Renal cortical epithelial cell (primary cell): ENCODE measurements around the gene CBR4. TPM values are rescaled to one million over a fixed set of nuclear protein-coding genes. Genes with fewer than 3 reads are reported as not detected.
"Not testable (repeated sequence)": the region's sequence is repeated elsewhere in the genome, so short reads cannot be mapped to it uniquely, and the experiment has no call there.

ENCODE experiments used
- DNase-seq: peaks from one replicate; pipeline ENCODE4 v3.0.0-alpha.2; 2011; ENCODE audit warnings: low read depth
- total RNA-seq: library from RNA; depleted of rRNA; stranded (reverse); fragments of >200 nt; gene quantifications from 2 replicates; pipeline ENCODE4 v1.2.3, GENCODE V29; 2014

Gene CBR4
- total RNA-seq, 1 donor from 2014 or later = 17.9 TPM

GRCh38 chr4:168993714-168994510 is 16.1 kb downstream of the CBR4 start:
- DNase-seq = peak; percentile 77

DNA sequence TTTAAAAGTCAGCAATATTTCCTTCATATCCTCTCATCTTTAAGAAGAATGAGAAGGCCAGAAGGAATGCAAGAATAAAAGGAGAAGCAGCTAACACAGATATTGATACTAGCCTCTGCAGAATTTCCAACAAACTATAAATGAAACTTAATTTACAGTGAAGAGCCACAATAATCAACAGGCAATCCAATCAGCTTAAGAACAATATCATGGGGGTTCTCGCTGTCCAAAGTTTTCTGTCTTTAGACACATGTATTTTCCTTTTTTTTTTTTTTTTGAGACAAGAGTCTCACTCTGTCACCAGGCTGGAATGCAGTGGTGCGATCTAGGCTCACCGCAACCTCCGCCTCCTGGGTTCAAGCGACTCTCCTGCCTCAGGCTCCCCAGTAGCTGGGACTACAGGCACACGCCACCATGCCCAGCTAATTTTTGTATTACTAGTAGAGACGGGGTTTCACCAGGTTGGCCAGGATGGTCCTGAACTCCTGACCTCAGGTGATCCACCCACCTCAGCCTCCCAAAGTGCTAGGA is 17.0 kb downstream of the CBR4 start:
- DNase-seq = not testable (repeated sequence)

DNA sequence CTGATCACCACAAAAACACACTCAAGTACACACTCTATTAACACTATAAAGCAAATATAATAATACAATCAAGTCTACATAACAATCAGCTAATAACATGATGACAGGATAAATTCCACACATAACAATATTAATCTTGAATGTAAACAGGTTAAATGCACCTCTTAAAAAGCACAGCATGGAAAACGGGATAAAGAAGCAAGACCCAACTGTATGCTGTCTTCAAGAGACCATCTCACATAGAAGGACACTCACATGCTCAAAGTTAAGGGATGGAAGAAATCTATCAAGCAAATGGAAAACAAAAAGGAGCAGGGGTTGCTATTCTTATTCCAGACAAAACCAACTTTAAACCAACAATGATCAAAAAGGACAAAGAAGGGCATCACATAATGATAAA is 28.1 kb downstream of the CBR4 start:
- no peak for DNase-seq

- no peak for DNase-seq
These were observed 28.6 kb downstream of the CBR4 start for GRCh38 chr4:168981460-168981859.

GRCh38 chr4:168979338-168979737 is 30.7 kb downstream of the CBR4 start:
- no peak for DNase-seq

GRCh38 chr4:168978001-168978700 is 31.9 kb downstream of the CBR4 start:
- peak; percentile 11 for DNase-seq

DNA sequence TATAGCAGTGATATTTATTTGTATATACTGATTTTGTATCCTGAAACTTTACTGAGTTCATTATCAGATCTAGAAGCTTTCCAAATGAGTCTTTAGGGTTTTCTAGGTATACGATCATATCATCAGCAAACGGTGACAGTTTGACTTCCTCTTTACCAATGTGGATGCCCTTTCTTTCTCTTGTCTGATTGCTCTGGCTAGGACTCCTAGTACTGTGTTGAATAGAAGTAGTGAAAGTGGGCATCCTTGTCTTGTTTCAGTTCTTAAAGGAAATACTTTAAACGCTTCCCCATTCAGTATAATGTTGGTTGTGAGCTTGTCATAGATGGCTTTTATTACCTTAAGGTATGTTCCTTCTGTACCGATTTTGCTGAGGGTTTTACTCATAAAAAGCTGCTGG is 37.5 kb downstream of the CBR4 start:
- no peak for DNase-seq

DNA sequence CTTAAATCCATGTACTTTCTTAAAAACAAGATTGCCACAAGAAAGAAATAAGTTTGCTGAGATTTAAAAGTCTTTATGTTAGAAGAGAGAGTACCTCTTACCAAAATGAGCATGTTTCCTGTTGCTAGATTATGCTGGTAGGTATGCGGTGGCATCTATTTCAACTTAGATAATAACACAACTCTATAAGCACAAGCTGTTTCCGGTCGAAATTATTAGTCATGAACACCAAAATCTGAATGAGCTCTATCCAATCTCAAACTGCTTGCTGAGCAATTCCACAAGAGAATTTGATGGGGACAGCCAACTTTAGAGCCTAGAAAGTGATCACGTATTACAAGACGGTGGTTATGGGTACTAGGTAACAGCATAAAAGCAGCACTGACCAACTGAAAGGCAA is 49.3 kb downstream of the CBR4 start:
- no peak for DNase-seq

- peak; percentile 25 for DNase-seq
These were observed 54.4 kb downstream of the CBR4 start for GRCh38 chr4:168955674-168956073.

- DNase-seq = peak; percentile 4
These were observed 57.2 kb downstream of the CBR4 start for GRCh38 chr4:168952821-168953246.

- no peak for DNase-seq
These were observed 64.8 kb downstream of the CBR4 start for GRCh38 chr4:168945291-168945690.

DNA sequence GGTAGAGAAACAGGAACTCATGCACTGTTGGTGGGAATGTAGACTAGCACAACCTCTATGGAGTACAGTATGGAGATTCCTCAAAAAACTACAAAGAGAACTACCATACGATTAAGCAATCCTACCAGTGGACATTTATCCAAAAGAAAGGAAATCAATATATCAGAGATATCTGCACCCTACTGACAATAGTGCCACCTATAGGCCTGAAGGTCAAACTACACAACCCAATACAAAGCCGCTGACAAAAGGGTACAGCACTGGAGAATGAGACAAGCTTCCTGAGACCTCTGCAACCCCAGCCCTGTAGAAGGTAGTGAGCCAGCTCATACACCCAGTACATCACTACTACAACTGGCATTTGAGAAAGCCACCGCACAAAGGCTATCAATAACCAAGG is 67.1 kb downstream of the CBR4 start:
- DNase-seq = no peak
